ENCODE data around the gene WWC1.

WWC1 gene

GRCh38 chr5:168426007-168426863 lies 134.8 kb downstream of the WWC1 start:
- TF ChIP-seq GATA2 (IDR thresholded peaks at IDR 0.05; ENCODE audit: low read depth, low read length) (no peak), GATA3 (IDR thresholded peaks at IDR 0.05; ENCODE audit: low read depth, low read length) (no peak)

GRCh38 chr5:168426864-168427172 lies 135.4 kb downstream of the WWC1 start:
- TF ChIP-seq GATA2 (IDR thresholded peaks at IDR 0.05; ENCODE audit: low read depth, low read length) (no peak), GATA3 (IDR thresholded peaks at IDR 0.05; ENCODE audit: low read depth, low read length) (no peak)

- no peak for TF ChIP-seq GATA2 (IDR thresholded peaks at IDR 0.05; ENCODE audit: low read depth, low read length)
- TF ChIP-seq GATA3 (IDR thresholded peaks at IDR 0.05; ENCODE audit: low read depth, low read length), result no peak
These were observed 135.8 kb downstream of the WWC1 start for GRCh38 chr5:168427224-168427623.

- TF ChIP-seq GATA2 (IDR thresholded peaks at IDR 0.05; ENCODE audit: low read depth, low read length), result no peak
- TF ChIP-seq GATA3 (IDR thresholded peaks at IDR 0.05; ENCODE audit: low read depth, low read length), result no peak
These were observed 137.1 kb downstream of the WWC1 start for GRCh38 chr5:168428552-168428951.

- TF ChIP-seq GATA3 (IDR thresholded peaks at IDR 0.05; ENCODE audit: low read depth, low read length) (no peak), GATA2 (IDR thresholded peaks at IDR 0.05; ENCODE audit: low read depth, low read length) (no peak)
These were observed 138.9 kb downstream of the WWC1 start for GRCh38 chr5:168430296-168430695.

- no peak for TF ChIP-seq GATA3 (IDR thresholded peaks at IDR 0.05; ENCODE audit: low read depth, low read length)
- TF ChIP-seq GATA2 (IDR thresholded peaks at IDR 0.05; ENCODE audit: low read depth, low read length), result no peak
These were observed 141.5 kb downstream of the WWC1 start for GRCh38 chr5:168432903-168433302.

- TF ChIP-seq GATA2 (IDR thresholded peaks at IDR 0.05; ENCODE audit: low read depth, low read length) (no peak), GATA3 (IDR thresholded peaks at IDR 0.05; ENCODE audit: low read depth, low read length) (no peak)
These were observed 142.6 kb downstream of the WWC1 start for GRCh38 chr5:168434001-168434400.

GRCh38 chr5:168434746-168435321 lies 143.4 kb downstream of the WWC1 start:
- TF ChIP-seq GATA2 (IDR thresholded peaks at IDR 0.05; ENCODE audit: low read depth, low read length), result no peak
- TF ChIP-seq GATA3 (IDR thresholded peaks at IDR 0.05; ENCODE audit: low read depth, low read length), result no peak

GRCh38 chr5:168438349-168438748 lies 146.9 kb downstream of the WWC1 start:
- TF ChIP-seq GATA2 (IDR thresholded peaks at IDR 0.05; ENCODE audit: low read depth, low read length) (no peak), GATA3 (IDR thresholded peaks at IDR 0.05; ENCODE audit: low read depth, low read length) (no peak)

GRCh38 chr5:168443533-168443932 lies 152.1 kb downstream of the WWC1 start:
- TF ChIP-seq GATA2 (IDR thresholded peaks at IDR 0.05; ENCODE audit: low read depth, low read length) (no peak), GATA3 (IDR thresholded peaks at IDR 0.05; ENCODE audit: low read depth, low read length) (no peak)

GRCh38 chr5:168443950-168444700 lies 152.7 kb downstream of the WWC1 start:
- TF ChIP-seq GATA2 (IDR thresholded peaks at IDR 0.05; ENCODE audit: low read depth, low read length) (no peak), GATA3 (IDR thresholded peaks at IDR 0.05; ENCODE audit: low read depth, low read length) (no peak)

- no peak for TF ChIP-seq GATA2 (IDR thresholded peaks at IDR 0.05; ENCODE audit: low read depth, low read length)
- TF ChIP-seq GATA3 (IDR thresholded peaks at IDR 0.05; ENCODE audit: low read depth, low read length), result no peak
These were observed 155.7 kb downstream of the WWC1 start for GRCh38 chr5:168446983-168447619.

- TF ChIP-seq GATA3 (IDR thresholded peaks at IDR 0.05; ENCODE audit: low read depth, low read length) (no peak), GATA2 (IDR thresholded peaks at IDR 0.05; ENCODE audit: low read depth, low read length) (no peak)
These were observed 156.4 kb downstream of the WWC1 start for GRCh38 chr5:168447808-168448207.

- TF ChIP-seq GATA2 (IDR thresholded peaks at IDR 0.05; ENCODE audit: low read depth, low read length) (no peak), GATA3 (IDR thresholded peaks at IDR 0.05; ENCODE audit: low read depth, low read length) (no peak)
These were observed 157.7 kb downstream of the WWC1 start for GRCh38 chr5:168449166-168449565.

Data from SH-SY5Y (cell line).